Mucosa of rectum (tissue), 2 donors: ENCODE data around the gene SLC5A11.
A peak's percentile ranks its signal among the peaks of the same experiment; 100 is the strongest.

Source experiments
- H3K27ac ChIP-seq, 2 donors: one replicate each; pipeline ENCODE4 v1.7.0; 2013; ENCODE audit warnings: inconsistent platforms in 2 of 2, low read depth in 2 of 2, low read length in 2 of 2
- H3K27me3 ChIP-seq, 2 donors: one replicate each; pipeline ENCODE4 v1.7.0; 2013; ENCODE audit warnings: low read length in 2 of 2; ENCODE audit not compliant: control insufficient read depth in 2 of 2, insufficient read depth in 2 of 2
- H3K36me3 ChIP-seq, 2 donors: one replicate each; pipeline ENCODE4 v1.7.0; 2013; ENCODE audit warnings: low read length in 2 of 2; ENCODE audit not compliant: control insufficient read depth in 2 of 2, insufficient read depth in 2 of 2
- H3K4me1 ChIP-seq, 2 donors: one replicate each; pipeline ENCODE4 v1.7.0; 2013; ENCODE audit warnings: low read length in 2 of 2, mild to moderate bottlenecking in 1 of 2; ENCODE audit not compliant: control insufficient read depth in 2 of 2, insufficient read depth in 2 of 2
- H3K4me3 ChIP-seq, 2 donors: one replicate each; pipeline ENCODE4 v1.7.0; 2013; ENCODE audit warnings: low read length in 2 of 2
- H3K9ac ChIP-seq, 2 donors: one replicate each; pipeline ENCODE4 v1.7.0; 2013; ENCODE audit warnings: low read length in 2 of 2, low read depth in 1 of 2, mild to moderate bottlenecking in 1 of 2
- H3K9me3 ChIP-seq, 2 donors: one replicate each; pipeline ENCODE4 v1.7.0; 2013; ENCODE audit warnings: low read length in 2 of 2; ENCODE audit not compliant: control insufficient read depth in 2 of 2
- donor health status: healthy.
- donor health status: Normal muscosa, but diverticular disease.

Gene SLC5A11

GRCh38 chr16:24935336-24935735 lies 89.6 kb downstream of the SLC5A11 start:
- Histone ChIP-seq H3K36me3 (peaks cover 56 to 74% of the 10 kb centered on the region in 2 donors), H3K4me1 (no peaks in the 10 kb centered on the region), H3K27me3 (no peaks in the 10 kb centered on the region), H3K4me3 (no peak overlapping the region), H3K9me3 (no peaks in the 10 kb centered on the region), H3K9ac (no peak overlapping the region), H3K27ac (no peak overlapping the region)

DNA sequence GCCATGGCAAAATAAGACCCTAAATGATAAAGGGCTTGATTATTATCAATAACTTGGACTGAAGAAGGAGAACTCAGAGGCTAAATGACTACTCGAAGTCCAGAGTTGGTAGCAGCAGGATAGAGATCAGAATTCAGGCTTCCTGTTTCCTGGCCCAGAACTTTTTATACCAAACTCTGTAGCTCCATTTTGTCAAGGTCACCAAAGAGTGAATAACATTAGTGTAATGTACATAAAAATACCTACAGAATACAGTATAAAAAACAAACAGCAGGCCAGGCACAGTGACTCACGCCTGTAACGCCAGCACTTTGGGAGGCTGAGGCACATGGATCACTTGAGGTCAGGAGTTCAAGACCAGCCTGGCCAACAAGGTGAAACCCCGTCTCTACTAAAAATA lies 90.4 kb downstream of the SLC5A11 start:
- Histone ChIP-seq H3K9me3 (no peaks in the 10 kb centered on the region), H3K4me1 (no peaks in the 10 kb centered on the region), H3K36me3 (peaks cover 51 to 75% of the 10 kb centered on the region in 2 donors)

GRCh38 chr16:24939224-24939623 lies 93.5 kb downstream of the SLC5A11 start:
- Histone ChIP-seq H3K27me3 (no peaks in the 10 kb centered on the region), H3K4me1 (no peaks in the 10 kb centered on the region), H3K36me3 (peaks cover 51 to 72% of the 10 kb centered on the region in 2 donors), H3K27ac (no peak overlapping the region), H3K4me3 (no peak overlapping the region), H3K9me3 (no peaks in the 10 kb centered on the region), H3K9ac (no peak overlapping the region)

More for the DNA sequence above, 90.4 kb downstream of the SLC5A11 start:
- no peaks in the 10 kb centered on the region for H3K27me3 ChIP-seq
- no peak overlapping the region for H3K4me3 ChIP-seq
- H3K27ac ChIP-seq = no peak overlapping the region
- no peak overlapping the region for H3K9ac ChIP-seq

DNA sequence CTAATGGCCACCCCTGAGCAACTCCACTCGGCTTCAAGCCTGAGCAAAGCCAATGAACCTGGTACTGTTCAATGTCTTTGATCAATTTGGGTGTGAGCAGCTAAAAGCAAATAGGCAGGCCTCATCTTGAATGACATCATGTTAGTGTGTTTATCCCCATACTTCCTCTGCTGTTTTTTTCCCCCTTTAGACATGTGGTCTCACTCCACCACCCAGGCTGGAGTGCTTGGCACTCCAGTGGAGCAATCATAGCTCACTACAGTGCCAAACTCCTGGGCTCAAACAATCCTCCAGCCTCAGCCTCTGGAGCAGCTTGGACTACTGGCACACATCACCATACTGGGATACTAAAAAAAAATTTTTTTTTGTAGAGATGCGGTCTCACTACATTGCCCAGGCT lies 94.0 kb downstream of the SLC5A11 start:
- Histone ChIP-seq H3K36me3 (peaks cover 48 to 70% of the 10 kb centered on the region in 2 donors), H3K27me3 (no peaks in the 10 kb centered on the region), H3K9ac (no peak overlapping the region), H3K9me3 (no peaks in the 10 kb centered on the region), H3K4me3 (no peak overlapping the region), H3K27ac (no peak overlapping the region), H3K4me1 (no peaks in the 10 kb centered on the region)

- H3K27me3 ChIP-seq = no peaks in the 10 kb centered on the region
- peaks cover 66 to 69% of the 10 kb centered on the region in 2 donors for H3K36me3 ChIP-seq
- H3K27ac ChIP-seq = no peak overlapping the region
- H3K4me1 ChIP-seq = no peaks in the 10 kb centered on the region
- no peak overlapping the region for H3K4me3 ChIP-seq
- H3K9ac ChIP-seq = no peak overlapping the region
- no peaks in the 10 kb centered on the region for H3K9me3 ChIP-seq
Measured at GRCh38 chr16:24943471-24943870, 97.7 kb downstream of the SLC5A11 start.

DNA sequence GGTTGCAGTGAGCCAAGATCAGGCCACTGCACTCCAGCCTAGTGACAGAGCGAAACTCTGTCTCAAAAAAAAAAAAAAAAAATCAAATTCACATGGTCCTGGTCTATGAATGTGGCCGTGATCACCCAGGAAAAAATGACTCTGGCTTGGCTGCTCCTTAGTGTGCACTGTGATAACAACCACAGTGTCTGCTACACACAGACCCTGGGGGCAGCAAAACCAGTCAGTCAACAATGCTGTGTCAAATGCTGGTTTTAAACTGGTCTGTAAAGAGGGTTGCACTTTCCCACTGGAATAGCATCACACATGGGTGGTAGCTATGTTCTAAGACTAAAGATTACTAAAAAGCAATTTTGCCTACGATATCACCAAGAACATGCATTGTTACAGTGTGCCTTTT lies 98.4 kb downstream of the SLC5A11 start:
- Histone ChIP-seq H3K9ac (no peak overlapping the region), H3K27ac (no peak overlapping the region), H3K9me3 (no peaks in the 10 kb centered on the region), H3K4me3 (no peak overlapping the region), H3K4me1 (no peaks in the 10 kb centered on the region), H3K36me3 (peaks cover 64% of the 10 kb centered on the region in 2 donors), H3K27me3 (no peaks in the 10 kb centered on the region)

GRCh38 chr16:24946155-24946554 lies 100.4 kb downstream of the SLC5A11 start:
- H3K36me3 ChIP-seq = peaks cover 57 to 60% of the 10 kb centered on the region in 2 donors
- H3K4me1 ChIP-seq = peaks cover 0 to 2% of the 10 kb centered on the region in 2 donors
- no peaks in the 10 kb centered on the region for H3K27me3 ChIP-seq
- no peaks in the 10 kb centered on the region for H3K9me3 ChIP-seq
- no peak overlapping the region for H3K27ac ChIP-seq
- H3K9ac ChIP-seq = no peak overlapping the region
- no peak overlapping the region for H3K4me3 ChIP-seq

DNA sequence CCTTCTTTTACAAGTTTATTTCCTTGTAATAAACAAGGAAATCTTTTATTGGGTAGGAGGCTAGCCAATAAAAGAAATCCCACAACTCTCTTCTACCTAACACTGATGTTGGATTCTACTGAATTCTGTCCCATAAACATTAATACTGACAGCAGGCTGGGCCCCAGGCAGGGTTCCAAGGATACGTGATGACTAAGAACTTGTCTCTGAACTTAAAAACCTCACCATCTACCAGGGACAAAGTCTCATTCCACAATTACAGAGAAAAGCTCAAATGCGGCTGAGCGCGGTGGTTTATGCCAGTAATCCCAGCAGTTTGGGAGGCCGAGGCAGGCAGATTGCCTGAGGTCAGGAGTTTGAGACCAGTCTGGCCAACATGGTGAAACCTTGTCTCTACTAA lies 104.5 kb downstream of the SLC5A11 start:
- Histone ChIP-seq H3K36me3 (peaks cover 68 to 73% of the 10 kb centered on the region in 2 donors), H3K9me3 (no peaks in the 10 kb centered on the region), H3K27ac (no peak overlapping the region)

DNA sequence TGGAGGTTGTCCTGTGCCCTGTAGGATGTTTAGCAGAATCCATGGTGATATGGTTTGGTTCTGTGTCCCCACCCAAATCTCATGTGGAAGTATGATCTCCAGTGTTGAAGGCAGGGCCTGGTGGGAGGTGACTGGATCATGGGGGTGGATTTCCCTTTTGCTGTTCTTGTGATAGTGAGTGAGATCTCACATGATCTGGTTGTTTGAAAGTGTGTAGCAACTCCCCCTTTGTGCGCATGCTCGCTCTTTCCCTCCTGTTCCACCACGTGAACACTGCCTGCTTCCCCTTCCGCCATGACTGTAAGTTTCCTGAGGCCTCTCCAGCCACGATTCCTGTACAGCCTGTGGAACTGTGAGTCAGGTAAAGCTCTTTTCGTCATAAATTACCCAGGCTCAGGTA lies 107.5 kb downstream of the SLC5A11 start:
- Histone ChIP-seq H3K36me3 (peaks cover 65 to 76% of the 10 kb centered on the region in 2 donors), H3K27ac (peak overlapping the region; percentile 28 to 69), H3K9ac (no peak overlapping the region), H3K9me3 (no peaks in the 10 kb centered on the region), H3K27me3 (no peaks in the 10 kb centered on the region), H3K4me1 (peaks cover 5 to 17% of the 10 kb centered on the region in 2 donors), H3K4me3 (no peak overlapping the region)

More for the DNA sequence above, 104.5 kb downstream of the SLC5A11 start:
- Histone ChIP-seq H3K4me1 (peaks cover 5 to 17% of the 10 kb centered on the region in 2 donors), H3K4me3 (no peak overlapping the region), H3K9ac (no peak overlapping the region), H3K27me3 (no peaks in the 10 kb centered on the region)

- H3K27ac ChIP-seq = peak overlapping the region; percentile 28 to 69
- H3K36me3 ChIP-seq = peaks cover 68 to 80% of the 10 kb centered on the region in 2 donors
- no peak overlapping the region for H3K4me3 ChIP-seq
- H3K4me1 ChIP-seq = peaks cover 5 to 17% of the 10 kb centered on the region in 2 donors
- no peaks in the 10 kb centered on the region for H3K27me3 ChIP-seq
- H3K9me3 ChIP-seq = no peaks in the 10 kb centered on the region
- no peak overlapping the region for H3K9ac ChIP-seq
Measured at GRCh38 chr16:24953721-24954120, 108.0 kb downstream of the SLC5A11 start.

GRCh38 chr16:24954137-24954536 lies 108.4 kb downstream of the SLC5A11 start:
- Histone ChIP-seq H3K36me3 (peaks cover 68 to 84% of the 10 kb centered on the region in 2 donors), H3K4me1 (peaks cover 5 to 17% of the 10 kb centered on the region in 2 donors), H3K9ac (no peak overlapping the region), H3K27me3 (no peaks in the 10 kb centered on the region), H3K4me3 (no peak overlapping the region), H3K27ac (peak overlapping the region; percentile 53 to 69), H3K9me3 (no peaks in the 10 kb centered on the region)
